Retinal pigment epithelial cell (primary cell): Measurements from ENCODE around the gene PPP6R1.

Experiments used
- DNase-seq: peaks from one replicate; pipeline ENCODE4 v3.0.0-alpha.2; 2010; ENCODE audit warnings: low read depth
- H3K4me3 ChIP-seq: 2 replicates; pipeline ENCODE4 v1.5.1; 2011; ENCODE audit warnings: mild to moderate bottlenecking, low read length, control low read depth, moderate library complexity
- CTCF ChIP-seq: conservative IDR thresholded peaks from 2 replicates; pipeline ENCODE4 v1.5.1; 2011; ENCODE audit warnings: low read depth, low read length, control low read depth, inconsistent platforms

PPP6R1 gene

GRCh38 chr19:55266404-55266803 is 7.6 kb upstream of the PPP6R1 start:
- DNase-seq: no peak
- no peak for TF ChIP-seq CTCF

GRCh38 chr19:55265723-55266386 is 7.0 kb upstream of the PPP6R1 start:
- no peak for DNase-seq
- H3K4me3 ChIP-seq: no peak overlapping the region
- TF ChIP-seq CTCF: no peak

More at GRCh38 chr19:55266404-55266803, 7.6 kb upstream of the PPP6R1 start:
- no peak overlapping the region for H3K4me3 ChIP-seq

GRCh38 chr19:55265173-55265572 is 6.4 kb upstream of the PPP6R1 start:
- H3K4me3 ChIP-seq: no peak overlapping the region
- TF ChIP-seq CTCF: no peak
- no peak for DNase-seq

- no peak for TF ChIP-seq CTCF
- DNase-seq: no peak
- H3K4me3 ChIP-seq: no peak overlapping the region
These were observed 5.7 kb upstream of the PPP6R1 start for GRCh38 chr19:55264531-55264930.

GRCh38 chr19:55262359-55262758 is 3.5 kb upstream of the PPP6R1 start:
- H3K4me3 ChIP-seq: no peak overlapping the region
- DNase-seq: no peak
- TF ChIP-seq CTCF: no peak

- no peak overlapping the region for H3K4me3 ChIP-seq
- no peak for DNase-seq
- TF ChIP-seq CTCF: no peak
These were observed 2.9 kb upstream of the PPP6R1 start for GRCh38 chr19:55261671-55262126.

GRCh38 chr19:55259540-55260210 is 858 bp upstream of the PPP6R1 start:
- DNase-seq: no peak
- TF ChIP-seq CTCF: no peak
- H3K4me3 ChIP-seq: peak overlapping the region; percentile 49
